Activated CD4-positive, alpha-beta T cell treated with anti-CD3 and anti-CD28 coated beads, Interleukin-2, amount 10 ng/mL, durations not matched to agents 24 days and 14 days (primary cell): ENCODE data around the gene NONO. TPM values are rescaled to one million over a fixed set of nuclear protein-coding genes. Genes with fewer than 3 reads are reported as not detected.

Experiments used
- DNase-seq: peaks from one replicate; pipeline ENCODE4 v3.0.0; 2022
- H3K27ac Mint-ChIP-seq: one replicate; pipeline ENCODE4 v1.8.0; 2022; ENCODE audit warnings: mild to moderate bottlenecking, mixed read lengths
- H3K27me3 Mint-ChIP-seq: one replicate; pipeline ENCODE4 v1.8.0; 2022; ENCODE audit warnings: mixed read lengths
- H3K36me3 Mint-ChIP-seq: one replicate; pipeline ENCODE4 v1.8.0; 2022; ENCODE audit warnings: low read depth, mild to moderate bottlenecking, mixed read lengths
- H3K4me1 Mint-ChIP-seq: one replicate; pipeline ENCODE4 v1.8.0; 2021; ENCODE audit warnings: mixed read lengths
- H3K4me3 Mint-ChIP-seq: one replicate; pipeline ENCODE4 v1.8.0; 2022; ENCODE audit warnings: mild to moderate bottlenecking, moderate library complexity, mixed read lengths
- H3K9me3 Mint-ChIP-seq: one replicate; pipeline ENCODE4 v1.8.0; 2021; ENCODE audit warnings: mixed read lengths
- intact Hi-C: fragments of 100-400 bp; cut with micrococcal nuclease; formaldehyde crosslinking; loops from one replicate; pipeline ENCODE4 v1.15.1; 2023
- total RNA-seq: library from RNA; stranded (reverse); gene quantifications from 2 replicates; pipeline ENCODE4 v1.2.3, GENCODE V29; 2022

NONO gene, protein sequence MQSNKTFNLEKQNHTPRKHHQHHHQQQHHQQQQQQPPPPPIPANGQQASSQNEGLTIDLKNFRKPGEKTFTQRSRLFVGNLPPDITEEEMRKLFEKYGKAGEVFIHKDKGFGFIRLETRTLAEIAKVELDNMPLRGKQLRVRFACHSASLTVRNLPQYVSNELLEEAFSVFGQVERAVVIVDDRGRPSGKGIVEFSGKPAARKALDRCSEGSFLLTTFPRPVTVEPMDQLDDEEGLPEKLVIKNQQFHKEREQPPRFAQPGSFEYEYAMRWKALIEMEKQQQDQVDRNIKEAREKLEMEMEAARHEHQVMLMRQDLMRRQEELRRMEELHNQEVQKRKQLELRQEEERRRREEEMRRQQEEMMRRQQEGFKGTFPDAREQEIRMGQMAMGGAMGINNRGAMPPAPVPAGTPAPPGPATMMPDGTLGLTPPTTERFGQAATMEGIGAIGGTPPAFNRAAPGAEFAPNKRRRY
- 580 and 605 TPM in 2 replicates for total RNA-seq

DNA sequence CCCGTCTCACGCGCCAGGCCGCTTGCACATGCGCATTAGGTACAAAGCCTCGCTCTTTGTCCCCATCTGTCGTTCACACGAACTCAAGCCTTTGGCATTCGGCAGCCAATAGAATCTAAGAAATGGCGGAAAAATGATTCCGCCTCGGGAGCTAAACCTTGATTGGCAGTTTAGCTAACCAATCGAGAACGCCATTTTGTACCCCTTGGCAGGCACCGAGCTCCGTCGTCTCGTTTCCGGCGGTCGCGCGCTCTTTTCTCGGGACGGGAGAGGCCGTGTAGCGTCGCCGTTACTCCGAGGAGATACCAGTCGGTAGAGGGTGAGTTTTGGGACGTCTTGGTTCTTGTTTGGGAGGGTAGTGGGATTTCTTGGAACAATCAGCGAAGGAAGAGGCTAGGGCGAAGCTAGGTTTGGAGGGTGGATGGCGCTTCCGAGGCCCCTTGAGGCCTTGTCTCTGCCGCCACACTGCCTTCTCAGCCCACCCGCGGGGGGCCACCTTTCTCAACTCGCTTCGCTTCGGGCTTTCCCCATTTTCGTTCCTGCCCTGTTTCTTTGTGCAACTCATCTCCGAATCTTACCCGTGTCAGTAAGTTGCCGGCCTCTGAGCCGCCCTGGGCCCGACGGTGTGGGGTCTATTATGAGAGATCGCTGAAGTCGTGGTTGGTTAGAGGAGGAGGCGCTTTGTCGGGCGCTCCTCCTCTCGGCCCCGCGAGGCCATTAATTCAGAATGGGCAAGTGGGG lies at the start of gene NONO:
Gene NONO, plus strand, starts transcription at position 233 of the 741 bp plus-strand sequence. CDS start 7,003 bp downstream, outside the sequence.
- intact Hi-C loops = loop anchor here (1.0 to 2.0 kb wide), 7 partner anchors 29 to 249 kb away; partner anchors contain the start of genes MED12, SNX12, TAF1 and ZMYM3
- Mint-ChIP-seq H3K4me3 (peak within 1 kb of the TSS; percentile 97), H3K27ac (peak within 1 kb of the TSS; percentile 99), H3K9me3 (no peaks in the 10 kb centered on the region), H3K27me3 (peaks cover 5% of the 10 kb centered on the region), H3K36me3 (peaks cover 25% of the 10 kb centered on the region), H3K4me1 (peaks cover 13% of the 10 kb centered on the region)
- peak; percentile 96 for DNase-seq

GRCh38 chrX:71235482-71235881 lies 48.0 kb upstream of the NONO start:
- DNase-seq = no peak
- Mint-ChIP-seq H3K27me3 (no peaks in the 10 kb centered on the region), H3K27ac (no peak overlapping the region), H3K36me3 (peaks cover 5% of the 10 kb centered on the region), H3K4me1 (no peaks in the 10 kb centered on the region), H3K4me3 (no peak overlapping the region), H3K9me3 (no peaks in the 10 kb centered on the region)
- intact Hi-C loops = no loop called here

DNA sequence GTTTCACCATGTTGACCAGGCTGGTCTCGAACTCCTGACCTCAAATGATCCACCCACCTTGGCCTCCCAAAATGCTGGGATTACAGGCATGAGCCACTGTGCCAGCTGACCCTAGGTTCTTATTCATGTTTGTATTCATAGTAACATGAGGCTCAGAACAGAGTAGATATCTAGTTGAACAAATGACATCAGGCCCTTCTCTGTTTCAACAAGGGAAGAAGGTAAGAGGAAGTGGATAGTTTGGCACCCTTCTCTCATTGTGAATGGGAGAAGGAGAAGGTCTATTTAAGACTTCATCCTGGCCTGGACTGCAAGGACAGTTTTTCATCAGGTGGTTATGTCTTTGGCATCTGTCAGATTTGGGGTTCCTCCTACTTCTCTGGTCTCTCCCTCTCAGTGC lies 46.6 kb upstream of the NONO start:
- no peak for DNase-seq
- H3K27ac Mint-ChIP-seq = no peak overlapping the region
- H3K36me3 Mint-ChIP-seq = peaks cover 14% of the 10 kb centered on the region
- no peaks in the 10 kb centered on the region for H3K27me3 Mint-ChIP-seq
- H3K9me3 Mint-ChIP-seq = no peaks in the 10 kb centered on the region
- H3K4me3 Mint-ChIP-seq = no peak overlapping the region
- H3K4me1 Mint-ChIP-seq = no peaks in the 10 kb centered on the region
- intact Hi-C loops = no loop called here

GRCh38 chrX:71239781-71240180 lies 43.7 kb upstream of the NONO start:
- Mint-ChIP-seq H3K4me1 (no peaks in the 10 kb centered on the region), H3K9me3 (no peaks in the 10 kb centered on the region), H3K4me3 (no peak overlapping the region), H3K27me3 (no peaks in the 10 kb centered on the region), H3K36me3 (peaks cover 30% of the 10 kb centered on the region), H3K27ac (no peak overlapping the region)
- DNase-seq = no peak
- intact Hi-C loops = no loop called here

GRCh38 chrX:71241301-71241700 lies 42.1 kb upstream of the NONO start:
- no peaks in the 10 kb centered on the region for H3K9me3 Mint-ChIP-seq
- peaks cover 36% of the 10 kb centered on the region for H3K36me3 Mint-ChIP-seq
- DNase-seq = no peak
- intact Hi-C loops = no loop called here
- H3K27ac Mint-ChIP-seq = no peak overlapping the region
- H3K27me3 Mint-ChIP-seq = no peaks in the 10 kb centered on the region
- H3K4me3 Mint-ChIP-seq = no peak overlapping the region
- H3K4me1 Mint-ChIP-seq = no peaks in the 10 kb centered on the region

- Mint-ChIP-seq H3K9me3 (no peaks in the 10 kb centered on the region), H3K36me3 (peaks cover 51% of the 10 kb centered on the region), H3K27me3 (no peaks in the 10 kb centered on the region), H3K4me3 (no peak overlapping the region), H3K4me1 (no peaks in the 10 kb centered on the region), H3K27ac (no peak overlapping the region)
- no peak for DNase-seq
- intact Hi-C loops = no loop called here
Measured at GRCh38 chrX:71244359-71245128, 38.9 kb upstream of the NONO start.

DNA sequence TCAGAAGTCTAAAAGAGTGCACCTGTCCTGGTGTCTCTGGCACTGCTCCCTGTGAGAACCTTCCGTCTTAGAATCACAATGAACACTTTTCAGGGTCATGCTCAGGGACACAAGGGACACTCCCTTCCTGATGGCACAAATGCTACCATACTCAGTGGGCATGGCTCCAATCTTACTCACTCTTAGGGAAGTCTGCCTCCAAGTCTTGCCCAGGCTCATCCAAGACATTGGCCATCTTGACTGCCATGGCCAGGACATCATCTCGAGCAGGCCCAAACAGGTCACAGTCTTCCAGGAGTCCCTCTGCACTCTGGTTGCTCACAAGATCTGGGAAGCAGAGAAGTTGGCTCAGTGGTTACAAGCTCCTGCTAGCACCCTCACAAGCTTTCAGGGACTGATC lies 38.3 kb upstream of the NONO start:
- no peaks in the 10 kb centered on the region for H3K27me3 Mint-ChIP-seq
- H3K36me3 Mint-ChIP-seq = peaks cover 53% of the 10 kb centered on the region
- no peak overlapping the region for H3K4me3 Mint-ChIP-seq
- no peaks in the 10 kb centered on the region for H3K9me3 Mint-ChIP-seq
- H3K4me1 Mint-ChIP-seq = no peaks in the 10 kb centered on the region
- H3K27ac Mint-ChIP-seq = no peak overlapping the region
- DNase-seq = no peak
- intact Hi-C loops = no loop called here

GRCh38 chrX:71250841-71251240 lies 32.6 kb upstream of the NONO start:
- no peaks in the 10 kb centered on the region for H3K9me3 Mint-ChIP-seq
- H3K36me3 Mint-ChIP-seq = peaks cover 27% of the 10 kb centered on the region
- intact Hi-C loops = loop anchor here (5.0 to 10.0 kb wide), 4 partner anchors 54 to 594 kb away; partner anchors contain the start of gene CXorf65
- peak overlapping the region; percentile 93 for H3K4me3 Mint-ChIP-seq
- peaks cover 2% of the 10 kb centered on the region for H3K27me3 Mint-ChIP-seq
- no peak overlapping the region for H3K27ac Mint-ChIP-seq
- DNase-seq = no peak
- H3K4me1 Mint-ChIP-seq = peaks cover 28% of the 10 kb centered on the region

DNA sequence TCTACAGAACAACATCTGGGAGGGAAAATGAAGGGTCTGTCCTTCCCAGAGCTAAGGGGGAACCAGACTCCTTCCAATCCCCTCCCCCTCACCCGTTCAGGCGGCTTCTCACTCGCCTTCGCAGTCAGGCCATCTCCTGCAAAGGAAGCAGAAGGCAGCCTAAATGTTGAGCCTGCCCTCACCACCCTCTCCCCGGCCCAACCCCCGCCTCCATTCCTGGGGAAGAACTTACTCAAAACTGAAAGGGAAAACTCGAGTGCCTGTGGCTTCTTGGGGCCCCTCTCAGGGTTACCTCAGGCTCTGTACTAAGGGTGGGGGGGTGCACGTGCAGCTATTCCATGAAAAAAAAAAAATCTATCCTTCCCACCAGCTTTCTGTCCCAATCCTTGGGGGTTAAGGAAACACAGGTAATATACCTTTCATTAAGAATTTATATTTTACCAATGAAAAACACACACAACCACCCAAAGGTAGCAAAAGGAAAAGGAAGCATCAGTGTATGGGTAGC lies 31.9 kb upstream of the NONO start:
- Mint-ChIP-seq H3K27ac (peak overlapping the region; percentile 85), H3K4me3 (peak overlapping the region; percentile 93), H3K9me3 (no peaks in the 10 kb centered on the region), H3K4me1 (peaks cover 28% of the 10 kb centered on the region), H3K27me3 (peaks cover 2% of the 10 kb centered on the region), H3K36me3 (peaks cover 25% of the 10 kb centered on the region)
- intact Hi-C loops = loop anchor here (5.0 to 10.0 kb wide), 4 partner anchors 54 to 594 kb away; partner anchors contain the start of gene CXorf65
- peak; percentile 72 for DNase-seq

DNA sequence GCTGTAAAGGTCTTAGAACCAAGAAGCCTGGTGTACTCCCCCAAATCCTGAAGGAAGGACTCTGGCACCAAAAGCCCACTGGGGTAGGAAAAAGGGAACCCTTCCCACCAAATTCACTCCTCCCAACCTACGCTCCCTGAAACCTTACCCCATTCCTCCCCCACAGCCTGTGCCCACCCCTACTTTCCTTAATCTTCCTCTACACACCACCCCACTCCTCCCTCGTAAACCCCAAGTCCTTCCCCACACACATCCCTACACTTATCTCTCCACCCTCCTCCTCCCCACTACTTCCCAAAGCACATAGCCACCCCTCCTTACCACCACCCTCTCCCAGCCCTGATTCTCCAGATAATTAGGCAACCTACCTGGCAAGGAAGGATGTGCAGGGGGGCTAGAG lies 31.2 kb upstream of the NONO start:
- Mint-ChIP-seq H3K4me1 (peaks cover 28% of the 10 kb centered on the region), H3K9me3 (no peaks in the 10 kb centered on the region), H3K27me3 (peaks cover 2% of the 10 kb centered on the region), H3K4me3 (peak overlapping the region; percentile 93), H3K36me3 (peaks cover 23% of the 10 kb centered on the region), H3K27ac (peak overlapping the region; percentile 12)
- DNase-seq = no peak
- intact Hi-C loops = loop anchor here (5.0 to 10.0 kb wide), 4 partner anchors 55 to 595 kb away; partner anchors contain the start of gene CXorf65

DNA sequence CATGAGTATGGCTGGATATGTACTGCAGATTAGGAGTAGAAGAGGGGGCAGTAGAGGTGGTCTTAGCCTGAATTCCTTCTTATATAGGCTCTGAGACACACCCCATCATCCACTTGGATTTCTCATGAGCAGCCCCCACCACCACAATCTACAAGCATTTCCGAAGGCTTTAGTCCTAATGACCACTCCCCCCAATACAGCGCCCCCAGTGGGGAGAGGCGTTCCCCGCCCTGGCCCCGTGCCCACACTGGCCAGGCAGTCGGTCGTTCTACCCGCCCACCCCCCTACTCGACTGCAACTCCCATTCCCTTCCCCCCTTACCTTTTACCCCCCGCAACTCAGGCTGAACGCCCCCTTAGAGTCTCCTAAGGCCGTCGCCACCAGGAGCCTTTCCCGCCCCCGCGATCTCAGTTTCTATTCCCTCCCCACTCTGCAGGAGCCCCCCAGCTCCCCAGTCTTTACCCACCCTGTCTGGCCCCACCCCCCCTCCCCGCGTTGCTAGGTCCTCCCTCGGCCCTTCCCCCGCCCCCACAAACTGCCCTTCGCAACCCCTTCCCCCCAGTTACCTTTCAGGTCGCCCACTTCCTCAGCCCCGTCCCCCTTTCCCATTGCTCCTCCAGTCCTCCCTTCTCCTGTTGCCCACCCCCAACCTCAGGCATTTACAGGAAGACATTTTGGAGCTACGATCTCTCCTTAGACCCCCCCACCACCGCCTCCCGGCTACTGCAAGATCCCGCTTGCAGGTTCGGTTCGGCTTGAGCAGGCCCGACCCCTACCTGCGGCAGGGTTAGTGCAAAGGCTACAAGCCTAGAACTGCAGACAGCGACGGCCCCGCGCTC lies 30.0 kb upstream of the NONO start:
- H3K4me1 Mint-ChIP-seq = peaks cover 28% of the 10 kb centered on the region
- peak overlapping the region; percentile 93 for H3K4me3 Mint-ChIP-seq
- H3K27me3 Mint-ChIP-seq = peaks cover 2% of the 10 kb centered on the region
- peak; percentile 80 for DNase-seq
- H3K36me3 Mint-ChIP-seq = peaks cover 18% of the 10 kb centered on the region
- H3K27ac Mint-ChIP-seq = peak overlapping the region; percentile 88
- no peaks in the 10 kb centered on the region for H3K9me3 Mint-ChIP-seq
- intact Hi-C loops = loop anchor here (1.0 to 10.0 kb wide), 6 partner anchors 30 to 596 kb away; partner anchors contain the start of genes CXorf65, NONO and TAF1

GRCh38 chrX:71254092-71254963 lies 29.1 kb upstream of the NONO start, which contains the start of gene ZMYM3:
Gene ZMYM3, minus strand, starts transcription at chrX:71254140. Its CDS starts 885 bp downstream, at chrX:71253255.
- peak within 1 kb of the TSS; percentile 93 for H3K4me3 Mint-ChIP-seq
- peaks cover 28% of the 10 kb centered on the region for H3K4me1 Mint-ChIP-seq
- intact Hi-C loops = loop anchor here (1.0 to 10.0 kb wide), 6 partner anchors 29 to 597 kb away; partner anchors contain the start of genes CXorf65, NONO and TAF1
- H3K9me3 Mint-ChIP-seq = no peaks in the 10 kb centered on the region
- H3K36me3 Mint-ChIP-seq = peaks cover 12% of the 10 kb centered on the region
- peak; percentile 92 for DNase-seq
- peak within 1 kb of the TSS; percentile 88 for H3K27ac Mint-ChIP-seq
- peaks cover 2% of the 10 kb centered on the region for H3K27me3 Mint-ChIP-seq
